Ishikawa (cell line): ENCODE measurements around the gene CBX1.
A peak's percentile ranks its signal among the peaks of the same experiment; 100 is the strongest.

Source experiments
- CEBPB ChIP-seq: IDR thresholded peaks from 2 replicates; pipeline ENCODE4 v1.6.1; 2012
- CREB1 ChIP-seq: IDR thresholded peaks from 2 replicates; pipeline ENCODE4 v1.6.1; 2012; ENCODE audit warnings: low read depth
- EGR1 ChIP-seq: IDR thresholded peaks from 2 replicates; pipeline ENCODE4 v1.6.1; 2012
- EP300 ChIP-seq: IDR thresholded peaks from 2 replicates; pipeline ENCODE4 v1.6.1; 2012; ENCODE audit warnings: borderline replicate concordance
- FOXM1 ChIP-seq: IDR thresholded peaks from 2 replicates; pipeline ENCODE4 v1.6.1; 2012; ENCODE audit warnings: low read depth, borderline replicate concordance
- NFIC ChIP-seq: IDR thresholded peaks from 2 replicates; pipeline ENCODE4 v1.6.1; 2012
- RAD21 ChIP-seq: IDR thresholded peaks from 2 replicates; pipeline ENCODE4 v1.6.1; 2012; ENCODE audit warnings: low read depth
- TAF1 ChIP-seq: IDR thresholded peaks from 2 replicates; pipeline ENCODE4 v1.6.1; 2012; ENCODE audit warnings: low read depth, mild to moderate bottlenecking
- TCF12 ChIP-seq: IDR thresholded peaks from 2 replicates; pipeline ENCODE4 v1.6.1; 2012; ENCODE audit warnings: low read depth
- TEAD4 ChIP-seq: IDR thresholded peaks from 2 replicates; pipeline ENCODE4 v1.6.1; 2012
- USF1 ChIP-seq: IDR thresholded peaks from 2 replicates; pipeline ENCODE4 v1.6.1; 2012
- YY1 ChIP-seq: IDR thresholded peaks from 2 replicates; pipeline ENCODE4 v1.6.1; 2012; ENCODE audit warnings: low read depth
- ZBTB7A ChIP-seq: IDR thresholded peaks from 2 replicates; pipeline ENCODE4 v1.6.1; 2012; ENCODE audit warnings: low read depth
- TF ChIP-seq, protein P1 (sequence below): IDR thresholded peaks from 2 replicates; pipeline ENCODE4 v1.6.1; 2012
- TF ChIP-seq, protein P2 (sequence below): IDR thresholded peaks from 2 replicates; pipeline ENCODE4 v1.6.1; 2012; ENCODE audit warnings: low read depth, mild to moderate bottlenecking

The CBX1 gene

GRCh38 chr17:48026502-48027321, 74.6 kb downstream of the CBX1 start:
- TF ChIP-seq TEAD4 (no peak), CREB1 (no peak), ZBTB7A (peak; percentile 89), USF1 (no peak), RAD21 (peak; percentile 88), YY1 (no peak), TAF1 (no peak), EP300 (no peak)

DNA sequence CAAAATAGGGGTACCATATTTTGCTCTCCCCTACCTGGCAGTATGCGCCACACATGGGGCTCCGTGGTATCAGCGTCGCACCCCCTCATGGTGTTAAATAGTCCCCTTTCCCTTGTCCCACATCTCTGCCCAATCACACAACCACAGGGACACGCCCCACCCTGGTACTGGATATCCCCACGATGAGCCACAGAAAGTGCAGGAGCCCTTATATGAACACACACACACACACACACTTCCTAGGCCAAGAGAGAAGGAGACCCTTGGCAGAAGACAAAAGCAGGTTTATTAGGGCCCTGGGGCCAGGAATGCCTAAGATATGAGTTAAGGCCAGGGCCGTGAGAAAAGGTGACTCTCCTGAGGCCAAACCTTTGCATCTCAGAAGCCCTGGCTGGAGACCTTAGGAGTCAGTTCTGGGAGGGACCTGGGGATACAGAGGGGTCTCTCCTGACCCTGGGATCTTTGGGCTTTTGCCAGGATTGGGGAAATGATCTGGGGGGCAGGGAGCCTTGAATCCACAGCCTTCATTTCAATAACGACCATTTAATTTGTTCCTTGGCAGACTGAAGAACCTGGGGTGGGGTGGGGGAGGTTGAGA, 75.3 kb downstream of the CBX1 start:
- TF ChIP-seq EGR1, result no peak
- TF ChIP-seq TAF1, result no peak
- no peak for TF ChIP-seq FOXM1
- no peak for TF ChIP-seq RAD21
- TF ChIP-seq NFIC, result no peak
- TF ChIP-seq CEBPB, result no peak
- no peak for TF ChIP-seq YY1
- no peak for TF ChIP-seq EP300
- TF ChIP-seq, protein P1, sequence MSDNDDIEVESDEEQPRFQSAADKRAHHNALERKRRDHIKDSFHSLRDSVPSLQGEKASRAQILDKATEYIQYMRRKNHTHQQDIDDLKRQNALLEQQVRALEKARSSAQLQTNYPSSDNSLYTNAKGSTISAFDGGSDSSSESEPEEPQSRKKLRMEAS, result no peak
- TF ChIP-seq ZBTB7A, result no peak; the same call in 1 of the 2 replicates
- TF ChIP-seq, protein P2, sequence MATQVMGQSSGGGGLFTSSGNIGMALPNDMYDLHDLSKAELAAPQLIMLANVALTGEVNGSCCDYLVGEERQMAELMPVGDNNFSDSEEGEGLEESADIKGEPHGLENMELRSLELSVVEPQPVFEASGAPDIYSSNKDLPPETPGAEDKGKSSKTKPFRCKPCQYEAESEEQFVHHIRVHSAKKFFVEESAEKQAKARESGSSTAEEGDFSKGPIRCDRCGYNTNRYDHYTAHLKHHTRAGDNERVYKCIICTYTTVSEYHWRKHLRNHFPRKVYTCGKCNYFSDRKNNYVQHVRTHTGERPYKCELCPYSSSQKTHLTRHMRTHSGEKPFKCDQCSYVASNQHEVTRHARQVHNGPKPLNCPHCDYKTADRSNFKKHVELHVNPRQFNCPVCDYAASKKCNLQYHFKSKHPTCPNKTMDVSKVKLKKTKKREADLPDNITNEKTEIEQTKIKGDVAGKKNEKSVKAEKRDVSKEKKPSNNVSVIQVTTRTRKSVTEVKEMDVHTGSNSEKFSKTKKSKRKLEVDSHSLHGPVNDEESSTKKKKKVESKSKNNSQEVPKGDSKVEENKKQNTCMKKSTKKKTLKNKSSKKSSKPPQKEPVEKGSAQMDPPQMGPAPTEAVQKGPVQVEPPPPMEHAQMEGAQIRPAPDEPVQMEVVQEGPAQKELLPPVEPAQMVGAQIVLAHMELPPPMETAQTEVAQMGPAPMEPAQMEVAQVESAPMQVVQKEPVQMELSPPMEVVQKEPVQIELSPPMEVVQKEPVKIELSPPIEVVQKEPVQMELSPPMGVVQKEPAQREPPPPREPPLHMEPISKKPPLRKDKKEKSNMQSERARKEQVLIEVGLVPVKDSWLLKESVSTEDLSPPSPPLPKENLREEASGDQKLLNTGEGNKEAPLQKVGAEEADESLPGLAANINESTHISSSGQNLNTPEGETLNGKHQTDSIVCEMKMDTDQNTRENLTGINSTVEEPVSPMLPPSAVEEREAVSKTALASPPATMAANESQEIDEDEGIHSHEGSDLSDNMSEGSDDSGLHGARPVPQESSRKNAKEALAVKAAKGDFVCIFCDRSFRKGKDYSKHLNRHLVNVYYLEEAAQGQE, result no peak
- no peak for TF ChIP-seq CREB1
- no peak for TF ChIP-seq TEAD4
- TF ChIP-seq USF1, result no peak
- TF ChIP-seq TCF12, result no peak

GRCh38 chr17:48025040-48025903, 76.0 kb downstream of the CBX1 start:
- TF ChIP-seq CREB1 (0 out of 2 replicates have a peak, but pooled peaks have one; percentile 11), YY1 (0 out of 2 replicates have a peak, but pooled peaks have one; percentile 4), EP300 (0 out of 2 replicates have a peak, but pooled peaks have one; percentile 8), RAD21 (peak; percentile 92), ZBTB7A (no peak), USF1 (peak; percentile 87), TAF1 (peak; percentile 30; the same call in 1 of the 2 replicates), FOXM1 (no peak), TCF12 (no peak), TEAD4 (peak; percentile 41; the same call in 1 of the 2 replicates)
- TF ChIP-seq, protein P2, result no peak
- TF ChIP-seq, protein P1, result peak; percentile 94

GRCh38 chr17:48024149-48025039, 76.9 kb downstream of the CBX1 start:
- peak; percentile 10; the same call in 1 of the 2 replicates for TF ChIP-seq TCF12
- TF ChIP-seq, protein P2, result no peak
- no peak; the same call in 1 of the 2 replicates for TF ChIP-seq YY1
- TF ChIP-seq RAD21, result no peak
- no peak for TF ChIP-seq EGR1
- TF ChIP-seq ZBTB7A, result no peak
- TF ChIP-seq, protein P1, result peak; percentile 29; the same call in 1 of the 2 replicates
- TF ChIP-seq USF1, result no peak
- TF ChIP-seq CEBPB, result no peak
- TF ChIP-seq EP300, result 0 out of 2 replicates have a peak, but pooled peaks have one; percentile 11
- peak; percentile 41; the same call in 1 of the 2 replicates for TF ChIP-seq TEAD4
- TF ChIP-seq CREB1, result no peak
- no peak for TF ChIP-seq FOXM1
- no peak for TF ChIP-seq TAF1
- TF ChIP-seq NFIC, result no peak
